Measurements from ENCODE around the gene ECE1.

Gene ECE1

GRCh38 chr1:21247892-21248715 lies 42.2 kb downstream of the ECE1 start:
- TF ChIP-seq EGR1 (IDR thresholded peaks at IDR 0.05) = no peak
- TF ChIP-seq ZBTB7A (IDR thresholded peaks at IDR 0.05; ENCODE audit: low read depth) = no peak
- TF ChIP-seq CREB1 (IDR thresholded peaks at IDR 0.05; ENCODE audit: low read depth) = no peak
- no peak for TF ChIP-seq YY1 (IDR thresholded peaks at IDR 0.05; ENCODE audit: low read depth)
- TF ChIP-seq NFIC (IDR thresholded peaks at IDR 0.05) = no peak
- no peak for TF ChIP-seq RAD21 (IDR thresholded peaks at IDR 0.05; ENCODE audit: low read depth)
- no peak for TF ChIP-seq FOXM1 (IDR thresholded peaks at IDR 0.05; ENCODE audit: borderline replicate concordance, low read depth)
- TF ChIP-seq EP300 (IDR thresholded peaks at IDR 0.05; ENCODE audit: borderline replicate concordance) = no peak
- TF ChIP-seq TAF1 (IDR thresholded peaks at IDR 0.05; ENCODE audit: low read depth) = no peak
- TF ChIP-seq USF1 (IDR thresholded peaks at IDR 0.05) = no peak
- no peak for TF ChIP-seq CEBPB (IDR thresholded peaks at IDR 0.05)
- TF ChIP-seq TEAD4 (IDR thresholded peaks at IDR 0.05) = no peak
- no peak for TF ChIP-seq MAX (IDR thresholded peaks at IDR 0.05)
- no peak for TF ChIP-seq TCF12 (IDR thresholded peaks at IDR 0.05; ENCODE audit: low read depth)
- no peak for TF ChIP-seq REST (IDR thresholded peaks at IDR 0.05; ENCODE audit: low read depth)

GRCh38 chr1:21246905-21247642 lies 43.2 kb downstream of the ECE1 start:
- TF ChIP-seq RAD21 (IDR thresholded peaks at IDR 0.05; ENCODE audit: low read depth) = no peak
- TF ChIP-seq NFIC (IDR thresholded peaks at IDR 0.05) = no peak
- TF ChIP-seq MAX (IDR thresholded peaks at IDR 0.05) = no peak
- TF ChIP-seq YY1 (IDR thresholded peaks at IDR 0.05; ENCODE audit: low read depth) = no peak
- TF ChIP-seq REST (IDR thresholded peaks at IDR 0.05; ENCODE audit: low read depth) = no peak
- no peak for TF ChIP-seq USF1 (IDR thresholded peaks at IDR 0.05)
- TF ChIP-seq ZBTB7A (IDR thresholded peaks at IDR 0.05; ENCODE audit: low read depth) = no peak
- no peak for TF ChIP-seq CREB1 (IDR thresholded peaks at IDR 0.05; ENCODE audit: low read depth)
- TF ChIP-seq TEAD4 (IDR thresholded peaks at IDR 0.05) = no peak
- no peak for TF ChIP-seq EGR1 (IDR thresholded peaks at IDR 0.05)
- no peak for TF ChIP-seq TCF12 (IDR thresholded peaks at IDR 0.05; ENCODE audit: low read depth)
- TF ChIP-seq EP300 (IDR thresholded peaks at IDR 0.05; ENCODE audit: borderline replicate concordance) = no peak
- no peak for TF ChIP-seq TAF1 (IDR thresholded peaks at IDR 0.05; ENCODE audit: low read depth)

GRCh38 chr1:21245688-21246229 lies 44.5 kb downstream of the ECE1 start:
- TF ChIP-seq MAX (IDR thresholded peaks at IDR 0.05) (no peak), NFIC (IDR thresholded peaks at IDR 0.05) (no peak), EP300 (IDR thresholded peaks at IDR 0.05; ENCODE audit: borderline replicate concordance) (no peak), TAF1 (IDR thresholded peaks at IDR 0.05; ENCODE audit: low read depth) (no peak), FOXM1 (IDR thresholded peaks at IDR 0.05; ENCODE audit: borderline replicate concordance, low read depth) (no peak), REST (IDR thresholded peaks at IDR 0.05; ENCODE audit: low read depth) (no peak), USF1 (IDR thresholded peaks at IDR 0.05) (no peak)
